Suprapubic skin (tissue), 4 donors: ENCODE results near the gene VPREB1.
"Not testable (repeated sequence)": the region's sequence is repeated elsewhere in the genome, so short reads cannot be mapped to it uniquely, and the experiment has no call there.

ENCODE experiments used
- POLR2A ChIP-seq, 2 donors: fragments of 450-650 bp; IDR thresholded peaks; one replicate each; pipeline ENCODE4 v1.6.1; 2017; ENCODE audit warnings: antibody characterized with exemption in 2 of 2, mild to moderate bottlenecking in 2 of 2, moderate library complexity in 2 of 2
- POLR2AphosphoS5 ChIP-seq, 3 donors: sonication (generic); formaldehyde crosslinking; IDR thresholded peaks; one replicate each; pipeline ENCODE4 v1.6.1; 2017; ENCODE audit warnings: antibody characterized with exemption in 3 of 3
- TF ChIP-seq, protein P1 (sequence below), 2 donors: fragments of 200-600 bp in 1 of 2; fragments of 450-650 bp in 1 of 2; sonication (generic) in 1 of 2; IDR thresholded peaks; one replicate each; pipeline ENCODE4 v1.5.1; 2016 to 2019; ENCODE audit warnings: antibody characterized with exemption in 2 of 2, mild to moderate bottlenecking in 1 of 2, moderate library complexity in 1 of 2

DNA sequence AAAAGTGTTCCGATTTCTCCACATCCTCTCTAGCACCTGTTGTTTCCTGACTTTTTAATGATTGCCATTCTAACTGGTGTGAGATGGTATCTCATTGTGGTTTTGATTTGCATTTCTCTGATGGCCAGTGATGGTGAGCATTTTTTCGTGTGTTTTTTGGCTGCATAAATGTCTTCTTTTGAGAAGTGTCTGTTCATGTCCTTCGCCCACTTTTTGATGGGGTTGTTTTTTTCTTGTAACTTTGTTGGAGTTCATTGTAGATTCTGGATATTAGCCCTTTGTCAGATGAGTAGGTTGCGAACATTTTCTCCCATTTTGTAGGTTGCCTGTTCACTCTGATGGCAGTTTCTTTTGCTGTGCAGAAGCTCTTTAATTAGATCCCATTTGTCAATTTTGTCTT lies 32.8 kb downstream of the VPREB1 start:
- not testable (repeated sequence) for TF ChIP-seq POLR2AphosphoS5, POLR2A (IDR thresholded peaks at IDR 0.05)
- TF ChIP-seq, protein P1, sequence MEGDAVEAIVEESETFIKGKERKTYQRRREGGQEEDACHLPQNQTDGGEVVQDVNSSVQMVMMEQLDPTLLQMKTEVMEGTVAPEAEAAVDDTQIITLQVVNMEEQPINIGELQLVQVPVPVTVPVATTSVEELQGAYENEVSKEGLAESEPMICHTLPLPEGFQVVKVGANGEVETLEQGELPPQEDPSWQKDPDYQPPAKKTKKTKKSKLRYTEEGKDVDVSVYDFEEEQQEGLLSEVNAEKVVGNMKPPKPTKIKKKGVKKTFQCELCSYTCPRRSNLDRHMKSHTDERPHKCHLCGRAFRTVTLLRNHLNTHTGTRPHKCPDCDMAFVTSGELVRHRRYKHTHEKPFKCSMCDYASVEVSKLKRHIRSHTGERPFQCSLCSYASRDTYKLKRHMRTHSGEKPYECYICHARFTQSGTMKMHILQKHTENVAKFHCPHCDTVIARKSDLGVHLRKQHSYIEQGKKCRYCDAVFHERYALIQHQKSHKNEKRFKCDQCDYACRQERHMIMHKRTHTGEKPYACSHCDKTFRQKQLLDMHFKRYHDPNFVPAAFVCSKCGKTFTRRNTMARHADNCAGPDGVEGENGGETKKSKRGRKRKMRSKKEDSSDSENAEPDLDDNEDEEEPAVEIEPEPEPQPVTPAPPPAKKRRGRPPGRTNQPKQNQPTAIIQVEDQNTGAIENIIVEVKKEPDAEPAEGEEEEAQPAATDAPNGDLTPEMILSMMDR (IDR thresholded peaks at IDR 0.05) = not testable (repeated sequence)
